Astrocyte (in vitro differentiated cells and primary cell): ENCODE data around the gene CPPED1.

Experiments used
- EZH2 ChIP-seq: IDR thresholded peaks from 2 replicates; pipeline ENCODE4 v1.6.1; 2012; ENCODE audit warnings: mild to moderate bottlenecking, low read length, inconsistent platforms; ENCODE audit not compliant: insufficient read depth
- TF ChIP-seq, protein P1 (sequence below): IDR thresholded peaks from 2 replicates; pipeline ENCODE4 v1.5.1; 2011; ENCODE audit warnings: low read depth, mild to moderate bottlenecking, inconsistent platforms, low read length, moderate library complexity; ENCODE audit not compliant: insufficient read depth

DNA sequence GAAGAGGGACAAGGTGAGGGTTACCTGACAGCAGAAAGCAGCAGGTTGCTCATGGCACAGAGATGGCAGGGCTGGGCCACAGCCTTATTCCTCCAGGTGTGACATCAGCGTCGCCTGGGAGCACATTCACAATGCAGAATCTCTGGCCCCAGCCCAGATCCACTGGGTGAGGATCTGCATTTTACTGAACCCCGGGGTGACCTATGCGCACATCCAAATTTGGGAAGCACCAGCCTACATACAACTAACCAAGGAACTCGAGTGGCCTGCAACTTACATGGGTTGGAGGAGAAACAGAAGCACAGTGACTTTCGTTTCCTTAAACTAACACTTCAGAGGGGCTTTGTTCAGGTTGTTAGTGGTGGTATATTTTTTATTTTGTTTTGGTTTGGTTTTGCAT is 17.6 kb downstream of the CPPED1 start:
- TF ChIP-seq EZH2: no peak
- TF ChIP-seq, protein P1, sequence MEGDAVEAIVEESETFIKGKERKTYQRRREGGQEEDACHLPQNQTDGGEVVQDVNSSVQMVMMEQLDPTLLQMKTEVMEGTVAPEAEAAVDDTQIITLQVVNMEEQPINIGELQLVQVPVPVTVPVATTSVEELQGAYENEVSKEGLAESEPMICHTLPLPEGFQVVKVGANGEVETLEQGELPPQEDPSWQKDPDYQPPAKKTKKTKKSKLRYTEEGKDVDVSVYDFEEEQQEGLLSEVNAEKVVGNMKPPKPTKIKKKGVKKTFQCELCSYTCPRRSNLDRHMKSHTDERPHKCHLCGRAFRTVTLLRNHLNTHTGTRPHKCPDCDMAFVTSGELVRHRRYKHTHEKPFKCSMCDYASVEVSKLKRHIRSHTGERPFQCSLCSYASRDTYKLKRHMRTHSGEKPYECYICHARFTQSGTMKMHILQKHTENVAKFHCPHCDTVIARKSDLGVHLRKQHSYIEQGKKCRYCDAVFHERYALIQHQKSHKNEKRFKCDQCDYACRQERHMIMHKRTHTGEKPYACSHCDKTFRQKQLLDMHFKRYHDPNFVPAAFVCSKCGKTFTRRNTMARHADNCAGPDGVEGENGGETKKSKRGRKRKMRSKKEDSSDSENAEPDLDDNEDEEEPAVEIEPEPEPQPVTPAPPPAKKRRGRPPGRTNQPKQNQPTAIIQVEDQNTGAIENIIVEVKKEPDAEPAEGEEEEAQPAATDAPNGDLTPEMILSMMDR: no peak
